Tibial nerve (tissue), 4 donors: Measurements from ENCODE around the gene NR1H3. TPM values are rescaled to one million over a fixed set of nuclear protein-coding genes. Genes with fewer than 3 reads are reported as not detected.
A peak's percentile ranks its signal among the peaks of the same experiment; 100 is the strongest.

Experiments
- DNase-seq, 2 donors: peaks; one replicate each; pipeline ENCODE4 v3.0.0-alpha.2; 2019; ENCODE audit warnings: low spot score in 2 of 2
- H3K27ac ChIP-seq, 4 donors: fragments of 200-600 bp; sonication (generic) in 3 of 4; one replicate each; pipeline ENCODE4 v1.5.1; 2017 to 2019; ENCODE audit warnings: mild to moderate bottlenecking in 1 of 4
- H3K27me3 ChIP-seq, 2 donors: fragments of 200-600 bp; sonication (generic) in 1 of 2; one replicate each; pipeline versions ENCODE4 v1.5.1 to v1.6.0; 2017 to 2019
- H3K36me3 ChIP-seq, 3 donors: fragments of 200-600 bp; sonication (generic); one replicate each; pipeline ENCODE4 v1.5.1; 2018 to 2019
- H3K4me1 ChIP-seq, 4 donors: fragments of 200-600 bp; sonication (generic) in 3 of 4; one replicate each; pipeline ENCODE4 v1.5.1; 2017 to 2019
- H3K4me3 ChIP-seq, 4 donors: fragments of 200-600 bp; sonication (generic) in 3 of 4; one replicate each; pipeline ENCODE4 v1.5.1; 2017 to 2019; ENCODE audit warnings: mild to moderate bottlenecking in 1 of 4, moderate library complexity in 1 of 4
- H3K9me3 ChIP-seq, 4 donors: fragments of 200-600 bp; sonication (generic) in 3 of 4; one replicate each; pipeline ENCODE4 v1.5.1; 2017 to 2019
- CTCF ChIP-seq, 5 experiments: fragments of 200-600 bp in 3 of 5; fragments of 450-650 bp in 2 of 5; sonication (generic) in 3 of 5; IDR thresholded peaks; one replicate each; pipeline ENCODE4 v1.5.1; 2016 to 2019; ENCODE audit warnings: antibody characterized with exemption in 5 of 5, mild to moderate bottlenecking in 3 of 5, moderate library complexity in 2 of 5
- EP300 ChIP-seq, 2 donors: sonication (generic); formaldehyde crosslinking; IDR thresholded peaks; one replicate each; pipeline ENCODE4 v1.6.1; 2017; ENCODE audit warnings: antibody characterized with exemption in 2 of 2, mild to moderate bottlenecking in 1 of 2
- POLR2A ChIP-seq, 2 donors: fragments of 450-650 bp; IDR thresholded peaks; one replicate each; pipeline ENCODE4 v1.6.1; 2017; ENCODE audit warnings: antibody characterized with exemption in 2 of 2, mild to moderate bottlenecking in 2 of 2, moderate library complexity in 2 of 2
- WGBS, 2 donors: methylation state at CpG; one replicate each; pipeline ENCODE4 v1.1.5; 2018; 5-methylcytosine and 5-hydroxymethylcytosine counted together
- total RNA-seq, 4 donors: library from RNA; depleted of rRNA; stranded (reverse); fragments of >200 nt; gene quantifications; one replicate each; pipeline ENCODE4 v1.1.0, GENCODE V29; 2016

Gene NR1H3
- total RNA-seq, 4 donors from 2014 or later, result 92.7 to 218 (median 124) TPM

GRCh38 chr11:47243454-47243853 lies 14.3 kb upstream of the NR1H3 start:
- H3K27ac ChIP-seq, result no peak overlapping the region
- no peaks in the 10 kb centered on the region for H3K9me3 ChIP-seq
- peaks cover 0 to 25% (median 10%) of the 10 kb centered on the region in 4 donors for H3K4me1 ChIP-seq
- H3K36me3 ChIP-seq, result peaks cover 0 to 87% (median 29%) of the 10 kb centered on the region in 3 donors
- 80 to 82% methylated on average over 4 of the region's 4 CpGs for whole genome bisulfite sequencing, 2 donors
- no peaks in the 10 kb centered on the region for H3K27me3 ChIP-seq
- DNase-seq, result no peak
- no peak overlapping the region for H3K4me3 ChIP-seq
- no peak for TF ChIP-seq POLR2A (IDR thresholded peaks at IDR 0.05)
- no peak for TF ChIP-seq CTCF (IDR thresholded peaks at IDR 0.05)
- no peak for TF ChIP-seq EP300 (IDR thresholded peaks at IDR 0.05)

GRCh38 chr11:47244448-47245350 lies 13.1 kb upstream of the NR1H3 start:
- Histone ChIP-seq H3K27me3 (no peaks in the 10 kb centered on the region), H3K36me3 (peaks cover 0 to 74% (median 27%) of the 10 kb centered on the region in 3 donors), H3K4me3 (no peak overlapping the region), H3K9me3 (no peaks in the 10 kb centered on the region), H3K27ac (peak overlapping the region in 1 of 4 donors; percentile 17), H3K4me1 (peaks cover 0 to 32% (median 15%) of the 10 kb centered on the region in 4 donors)
- no peak for DNase-seq
- WGBS, 2 donors, result 82 to 87% methylated on average over 23 of the region's 23 CpGs
- TF ChIP-seq EP300 (IDR thresholded peaks at IDR 0.05) (no peak), POLR2A (IDR thresholded peaks at IDR 0.05) (no peak), CTCF (IDR thresholded peaks at IDR 0.05) (no peak)

GRCh38 chr11:47245611-47246357 lies 12.0 kb upstream of the NR1H3 start:
- TF ChIP-seq EP300 (IDR thresholded peaks at IDR 0.05), result no peak
- TF ChIP-seq CTCF (IDR thresholded peaks at IDR 0.05), result no peak
- no peak for TF ChIP-seq POLR2A (IDR thresholded peaks at IDR 0.05)
- no peaks in the 10 kb centered on the region for H3K27me3 ChIP-seq
- 91% methylated on average over 11 of the region's 11 CpGs for WGBS, 2 donors
- no peaks in the 10 kb centered on the region for H3K9me3 ChIP-seq
- H3K4me3 ChIP-seq, result no peak overlapping the region
- DNase-seq, result no peak
- peak overlapping the region in 2 of 4 donors; percentile 17 to 31 for H3K27ac ChIP-seq
- peaks cover 0 to 39% (median 18%) of the 10 kb centered on the region in 4 donors for H3K4me1 ChIP-seq
- H3K36me3 ChIP-seq, result peaks cover 0 to 63% (median 18%) of the 10 kb centered on the region in 3 donors

GRCh38 chr11:47247502-47247901 lies 10.3 kb upstream of the NR1H3 start:
- peak overlapping the region in 2 of 4 donors; percentile 70 to 75 for H3K4me3 ChIP-seq
- H3K4me1 ChIP-seq, result peaks cover 0 to 39% (median 18%) of the 10 kb centered on the region in 4 donors
- H3K9me3 ChIP-seq, result no peaks in the 10 kb centered on the region
- H3K27me3 ChIP-seq, result no peaks in the 10 kb centered on the region
- peak overlapping the region in 1 of 4 donors; percentile 94 for H3K27ac ChIP-seq
- TF ChIP-seq EP300 (IDR thresholded peaks at IDR 0.05) (no peak), POLR2A (IDR thresholded peaks at IDR 0.05) (no peak), CTCF (IDR thresholded peaks at IDR 0.05) (no peak)
- WGBS, 2 donors, result 72 to 93% methylated on average over 5 of the region's 5 CpGs
- DNase-seq, result no peak
- peaks cover 0 to 46% (median 17%) of the 10 kb centered on the region in 3 donors for H3K36me3 ChIP-seq
